Effector CD8-positive, alpha-beta T cell (primary cell): ENCODE results near the gene SPON1.
"Not testable (repeated sequence)": the region's sequence is repeated elsewhere in the genome, so short reads cannot be mapped to it uniquely, and the experiment has no call there.

ENCODE experiments used
- DNase-seq: peaks from one replicate; lab custom pipeline; 2025; lab: John Stamatoyannopoulos, UW

The SPON1 gene

DNA sequence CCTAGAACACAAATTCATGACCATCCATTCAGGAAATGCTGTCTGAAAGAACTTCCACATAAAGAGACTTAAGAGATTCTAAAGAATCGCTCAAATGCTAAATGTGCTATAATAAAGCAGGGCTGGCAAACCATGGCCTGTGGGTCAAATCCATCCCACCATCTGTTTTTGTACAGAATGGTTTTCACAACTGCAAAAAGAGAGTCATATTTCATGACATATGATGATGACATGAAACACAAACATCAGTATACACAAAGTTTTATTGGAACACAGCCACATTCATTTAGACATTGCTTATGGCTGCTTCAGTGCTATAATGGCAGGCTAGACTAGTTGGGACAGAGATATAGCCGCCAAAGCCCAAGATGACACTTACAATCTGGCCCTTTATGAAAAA, 311.4 kb downstream of the SPON1 start:
- no peak for DNase-seq

GRCh38 chr11:14275076-14275475, 312.6 kb downstream of the SPON1 start:
- DNase-seq = no peak

DNA sequence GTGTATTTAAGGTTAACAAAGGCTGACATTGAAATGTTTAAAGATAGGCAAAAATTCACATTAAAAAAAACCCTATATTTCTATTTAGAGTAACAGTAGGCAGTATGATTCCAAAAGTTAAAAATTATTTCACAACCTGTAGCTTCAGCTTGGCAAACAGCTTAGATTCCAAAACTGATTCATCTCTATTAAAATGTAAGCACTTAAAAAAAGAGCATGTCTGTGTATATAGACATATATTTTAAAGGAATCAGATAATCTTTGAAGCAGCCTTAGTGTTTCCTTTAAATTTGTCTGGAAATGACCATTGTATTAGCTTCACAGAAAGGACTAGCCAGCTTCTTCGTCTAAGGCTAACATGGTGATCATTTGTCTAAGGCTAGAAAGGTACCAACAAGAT, 316.3 kb downstream of the SPON1 start:
- DNase-seq = not testable (repeated sequence)

GRCh38 chr11:14288189-14288935, 325.8 kb downstream of the SPON1 start:
- no peak for DNase-seq

- DNase-seq = no peak
Measured at GRCh38 chr11:14290422-14290821, 327.9 kb downstream of the SPON1 start.

DNA sequence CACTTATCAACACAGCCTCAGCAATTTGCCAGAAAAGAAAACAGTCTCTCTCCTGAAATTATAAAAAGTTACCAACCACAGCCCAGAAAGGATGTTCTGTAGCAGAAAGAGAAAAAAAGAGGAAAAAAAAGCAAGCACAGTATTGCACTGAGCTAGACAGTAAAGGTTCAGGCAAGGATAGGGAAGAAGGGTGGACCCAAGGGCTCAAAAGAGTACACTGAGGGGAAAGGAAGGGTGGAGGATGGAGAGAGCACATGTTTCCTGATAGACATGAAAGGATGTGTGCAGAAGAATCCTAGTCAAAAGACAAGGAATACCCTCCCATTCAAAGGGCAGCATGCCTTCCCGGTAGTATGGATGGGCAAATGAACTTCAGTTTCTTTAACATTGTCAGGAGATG, 337.4 kb downstream of the SPON1 start:
- no peak for DNase-seq

DNA sequence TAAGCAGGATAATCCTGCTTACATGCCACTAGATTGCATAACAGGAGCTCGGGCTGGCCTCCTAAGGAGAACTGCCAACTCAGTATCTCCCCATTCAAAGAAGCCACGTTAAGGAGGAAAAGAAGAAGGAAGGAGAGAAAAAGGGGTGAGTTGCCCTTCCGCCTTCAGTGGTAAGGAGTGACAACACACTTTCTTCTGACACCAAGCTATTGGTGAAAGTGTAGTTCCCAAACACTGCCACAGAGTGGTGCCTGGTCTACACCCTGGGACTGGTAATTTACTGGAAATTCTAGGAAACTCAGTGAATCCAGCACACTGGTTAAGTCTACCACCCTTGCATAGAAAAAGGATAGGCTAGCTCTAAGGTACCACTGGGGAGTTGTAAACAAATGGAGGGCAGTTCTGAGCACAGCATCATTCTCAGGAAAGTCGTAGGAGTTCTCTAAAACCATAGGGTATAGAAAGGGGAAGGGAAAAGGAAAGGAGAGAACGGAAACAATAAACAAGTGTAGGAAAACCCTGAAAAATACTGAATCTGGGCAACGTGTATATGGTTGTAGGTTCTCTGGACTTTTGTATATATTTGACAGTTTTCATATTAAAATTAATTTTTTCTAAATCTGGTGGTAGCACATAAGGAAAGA, 338.3 kb downstream of the SPON1 start:
- DNase-seq = peak; percentile 11

GRCh38 chr11:14304601-14305000, 342.1 kb downstream of the SPON1 start:
- DNase-seq = no peak

- DNase-seq = no peak
Measured at GRCh38 chr11:14305649-14306048, 343.1 kb downstream of the SPON1 start.

- DNase-seq = no peak
Measured at GRCh38 chr11:14306481-14306880, 344.0 kb downstream of the SPON1 start.

DNA sequence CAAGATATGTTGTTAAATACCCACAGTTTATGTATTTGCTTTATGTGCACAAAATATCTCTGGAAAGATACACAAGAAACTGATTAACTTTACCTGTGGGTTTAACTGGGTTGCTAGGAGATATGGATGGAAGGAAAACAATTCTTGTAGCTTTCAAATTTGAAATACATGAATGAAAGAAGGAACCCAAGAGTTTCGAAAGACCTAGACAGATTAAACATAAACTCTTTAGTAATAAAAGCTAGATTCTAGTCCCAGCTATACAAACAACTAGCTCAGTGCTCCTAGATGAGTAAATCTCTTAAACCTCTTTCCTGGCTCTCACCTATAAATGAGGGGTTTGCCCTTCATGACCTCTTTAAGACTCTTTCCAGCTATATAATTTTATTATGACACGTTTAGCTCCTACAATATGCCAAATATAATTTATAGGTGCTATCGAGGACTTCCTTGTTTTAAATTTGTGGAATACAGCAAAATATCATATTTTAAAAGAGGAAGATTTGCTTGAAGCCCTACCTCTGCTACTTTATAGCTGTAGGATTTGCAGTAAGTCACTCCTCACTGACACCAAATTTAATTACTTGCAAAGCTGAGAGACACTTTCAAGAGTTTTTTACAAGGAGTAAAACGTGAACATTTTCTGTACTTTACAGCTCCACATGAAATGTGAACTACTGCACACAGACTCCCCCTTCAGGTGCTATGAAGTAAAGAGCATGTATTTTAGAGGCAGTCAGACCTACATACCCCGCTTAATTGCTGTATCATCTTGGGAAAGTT, 345.8 kb downstream of the SPON1 start:
- no peak for DNase-seq

DNA sequence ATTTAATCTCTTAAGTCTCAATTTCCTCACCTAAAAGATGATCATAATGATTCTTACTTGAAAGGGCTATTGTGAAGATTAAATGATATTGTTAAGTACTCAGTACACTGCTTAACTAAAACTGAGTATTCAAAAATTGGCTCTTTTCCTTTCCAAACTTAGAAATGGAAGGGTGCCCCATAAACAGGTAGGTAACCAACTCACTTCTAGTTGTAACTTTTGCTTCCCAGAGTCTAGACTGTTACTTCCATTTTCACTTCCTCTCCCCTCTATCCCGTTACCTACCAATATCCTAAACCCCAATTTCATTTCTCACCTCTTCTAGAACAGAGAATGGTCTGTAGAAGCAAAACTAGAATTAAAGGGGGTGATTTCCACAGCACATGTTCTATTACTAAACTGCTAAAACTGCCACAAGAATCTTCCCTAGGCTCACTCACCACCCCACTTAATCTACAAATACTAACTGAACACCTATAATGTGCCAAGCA, 346.4 kb downstream of the SPON1 start:
- DNase-seq = no peak

GRCh38 chr11:14309425-14310192, 347.1 kb downstream of the SPON1 start:
- DNase-seq = no peak

- DNase-seq = no peak
Measured at GRCh38 chr11:14310679-14311078, 348.2 kb downstream of the SPON1 start.

- DNase-seq = no peak
Measured at GRCh38 chr11:14312736-14313438, 350.4 kb downstream of the SPON1 start.

DNA sequence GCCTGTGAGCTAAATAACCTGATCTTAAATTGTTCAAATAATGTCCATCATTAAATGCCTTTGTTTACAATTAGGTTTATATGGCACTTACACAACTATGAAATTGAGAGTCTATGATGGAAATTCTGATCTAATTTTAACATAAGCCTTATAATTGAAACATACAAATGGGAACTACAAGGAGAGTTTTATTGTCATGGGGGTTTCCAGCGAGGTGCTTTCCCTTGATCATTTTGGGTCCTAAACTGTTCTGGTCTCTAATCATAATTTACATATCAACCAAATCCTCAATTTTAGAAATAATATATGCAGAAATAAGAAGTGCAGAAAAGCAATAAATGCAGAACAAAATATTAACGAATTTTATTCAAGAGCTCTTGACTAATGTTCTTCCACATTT, 351.6 kb downstream of the SPON1 start:
- no peak for DNase-seq

- DNase-seq = no peak
Measured at GRCh38 chr11:14315130-14315529, 352.6 kb downstream of the SPON1 start.
